HepG2 (cell line): Measurements from ENCODE around the gene CHST11. TPM values are rescaled to one million over a fixed set of nuclear protein-coding genes. Genes with fewer than 3 reads are reported as not detected.

Source experiments
- ATAC-seq: fragments of 200-7000 bp; cut with Tn5 transposase; 3 replicates; pipeline ENCODE4 v1.9.1; 2020; ENCODE audit warnings: mild to moderate bottlenecking, moderate library complexity
- BruUV-seq: library from RNA; stranded (reverse); fragments of 400-500 nt; replicated peaks from 2 replicates; lab custom pipeline; 2021; lab: Mats Ljungman, UMichigan
- CTCF ChIA-PET: fragments of 300-600 bp; formaldehyde crosslinking; extraction: SDS; loops from one replicate; lab custom pipeline; 2021; ENCODE audit warnings: low total read pairs, inconsistent platforms, low intra/inter-chr PET ratio; lab: Yijun Ruan, JAX
- POLR2A ChIA-PET: fragments of 350-600 bp; sonication (Branson Sonifier 250); formaldehyde crosslinking; loops from one replicate; lab custom pipeline; 2020; ENCODE audit warnings: antibody characterized with exemption, inconsistent platforms; lab: Yijun Ruan, JAX
- DNase-seq: peaks from one replicate; pipeline ENCODE4 v3.0.0-alpha.2; 2015; ENCODE audit warnings: low spot score
- FAIRE-seq: peaks from 3 replicates; lab custom pipeline; 2011; peaks lifted over from hg19 to GRCh38; lab: Jason Lieb, UNC
- H2AFZ ChIP-seq: one replicate; pipeline ENCODE4 v1.6.1; 2011; ENCODE audit warnings: low read length, inconsistent platforms
- H3K27ac ChIP-seq: fragments of 300-600 bp; 3 replicates; pipeline ENCODE4 v1.8.0; 2011; ENCODE audit warnings: mixed run types, mild to moderate bottlenecking, mixed read lengths, low read length, inconsistent platforms; ENCODE audit not compliant: insufficient read depth; ENCODE audit errors: extremely low read length
- H3K27me3 ChIP-seq, 2 experiments: fragments of 200-600 bp in 1 of 2; 2 replicates in 1 of 2; 3 replicates in 1 of 2; pipeline versions ENCODE4 v1.6.0 to v1.8.0; 2011; ENCODE audit warnings: low read length in 2 of 2, mild to moderate bottlenecking in 2 of 2, moderate library complexity in 2 of 2, inconsistent platforms in 1 of 2; ENCODE audit not compliant: insufficient read depth in 2 of 2, control insufficient read depth in 1 of 2
- H3K36me3 ChIP-seq, 2 experiments: fragments of 200-600 bp in 1 of 2; replicated peaks in 1 of 2; 2 replicates in 1 of 2; 3 replicates in 1 of 2; pipeline versions ENCODE4 v1.5.1 to v1.8.0; 2011; ENCODE audit warnings: low read length in 2 of 2, inconsistent platforms in 1 of 2; ENCODE audit not compliant: insufficient read depth in 2 of 2, control insufficient read depth in 1 of 2
- H3K4me1 ChIP-seq: 2 replicates; pipeline ENCODE4 v1.5.1; 2012; ENCODE audit warnings: low read length, inconsistent platforms; ENCODE audit not compliant: insufficient read depth
- H3K4me2 ChIP-seq: 2 replicates; pipeline ENCODE4 v1.6.0; 2011; ENCODE audit warnings: low read depth, low read length, inconsistent platforms
- H3K4me3 ChIP-seq, 3 experiments: fragments of 200-600 bp in 1 of 3; sonication (generic), shearing (Covaris generic) in 1 of 3; replicated peaks in 1 of 3; 2 replicates each; pipeline ENCODE4 v1.5.1; 2011 to 2016; ENCODE audit warnings: low read length in 3 of 3, inconsistent platforms in 2 of 3, low read depth in 2 of 3, mild to moderate bottlenecking in 2 of 3, control low read depth in 1 of 3, mixed read lengths in 1 of 3; ENCODE audit not compliant: insufficient read depth in 1 of 3
- H3K79me2 ChIP-seq: one replicate; pipeline ENCODE4 v1.6.1; 2011; ENCODE audit warnings: low read length, inconsistent platforms; ENCODE audit not compliant: insufficient read depth
- H3K9ac ChIP-seq: 2 replicates; pipeline ENCODE4 v1.6.0; 2011; ENCODE audit warnings: mild to moderate bottlenecking, low read depth, low read length, inconsistent platforms; ENCODE audit not compliant: insufficient read depth
- H3K9me3 ChIP-seq: 2 replicates; pipeline ENCODE4 v1.5.1; 2012; ENCODE audit warnings: mild to moderate bottlenecking, low read length
- H4K20me1 ChIP-seq: 2 replicates; pipeline ENCODE4 v1.6.0; 2011; ENCODE audit warnings: inconsistent platforms, mild to moderate bottlenecking, low read length, moderate library complexity; ENCODE audit not compliant: insufficient read depth
- ATF7 ChIP-seq, 2 experiments: fragments of 450-650 bp in 1 of 2; sonication (generic) in 1 of 2; formaldehyde crosslinking in 1 of 2; IDR thresholded peaks; 2 replicates each; pipeline versions ENCODE4 v1.4.0 to v1.6.1; 2016 to 2020; ENCODE audit warnings: antibody characterized with exemption in 1 of 2, mild to moderate bottlenecking in 1 of 2, missing genetic modification reagents in 1 of 2
- HHEX ChIP-seq: IDR thresholded peaks from 2 replicates; pipeline ENCODE4 v1.6.1; 2016; ENCODE audit warnings: control low read depth
- HMGA1 ChIP-seq: sonication (generic); formaldehyde crosslinking; conservative IDR thresholded peaks from 2 replicates; pipeline ENCODE4 v1.4.0; 2020; ENCODE audit warnings: missing genetic modification reagents
- RBAK ChIP-seq: sonication (generic); formaldehyde crosslinking; IDR thresholded peaks from 2 replicates; pipeline ENCODE4 v1.5.1; 2020; ENCODE audit warnings: mild to moderate bottlenecking, missing genetic modification reagents
- RXRA ChIP-seq: sonication (generic); formaldehyde crosslinking; IDR thresholded peaks from 2 replicates; pipeline ENCODE4 v1.5.1; 2020; ENCODE audit warnings: missing genetic modification reagents
- SRSF1 ChIP-seq: fragments of 200-400 bp; formaldehyde crosslinking; optimal IDR thresholded peaks from 2 replicates; pipeline ENCODE3; 2017; ENCODE audit warnings: mild to moderate bottlenecking, low read depth, low read length, moderate library complexity
- ZNF10 ChIP-seq: sonication (generic); formaldehyde crosslinking; IDR thresholded peaks from 2 replicates; pipeline ENCODE4 v1.4.0; 2020; ENCODE audit warnings: mild to moderate bottlenecking, low read depth, missing genetic modification reagents, borderline replicate concordance
- ZNF260 ChIP-seq: sonication (generic); formaldehyde crosslinking; IDR thresholded peaks from 2 replicates; pipeline ENCODE4 v1.4.0; 2020; ENCODE audit warnings: missing genetic modification reagents, low read depth, mild to moderate bottlenecking, borderline replicate concordance
- ZNF496 ChIP-seq: sonication (generic); formaldehyde crosslinking; IDR thresholded peaks from 2 replicates; pipeline ENCODE4 v1.8.1; 2023; ENCODE audit warnings: mild to moderate bottlenecking, moderate library complexity, missing genetic modification reagents; ENCODE audit not compliant: insufficient replicate concordance
- ZNF619 ChIP-seq: sonication (generic); formaldehyde crosslinking; IDR thresholded peaks from 2 replicates; pipeline ENCODE4 v1.4.0; 2020; ENCODE audit warnings: mild to moderate bottlenecking, missing genetic modification reagents
- ZNF709 ChIP-seq: sonication (generic); formaldehyde crosslinking; IDR thresholded peaks from 2 replicates; pipeline ENCODE4 v1.5.0; 2020; ENCODE audit warnings: mild to moderate bottlenecking, missing genetic modification reagents
- WGBS: methylation state at CpG from one replicate; pipeline ENCODE4 v1.1.6; 2017; ENCODE audit warnings: low lambda C conversion rate; 5-methylcytosine and 5-hydroxymethylcytosine counted together
- in situ Hi-C: cut with HindIII; loops from 2 replicates; pipeline ENCODE4 v1.10.0; 2017; ENCODE audit warnings: low pct_unique_long_range_greater_than_20kb; ENCODE audit not compliant: extremely low pct_ligation_motif_present
- intact Hi-C: fragments of 100-400 bp; cut with micrococcal nuclease; formaldehyde crosslinking; loops from one replicate; pipeline ENCODE4 v1.10.0; 2022; ENCODE audit not compliant: unreplicated experiment
- polyA plus RNA-seq, 8 experiments: library from polyadenylated mRNA; depleted of rRNA in 3 of 8; stranded (reverse) in 7 of 8; unstranded in 1 of 8; fragments of >200 nt; fragmentation: Illumina TruSeq in 4 of 8; extraction: Trizol in 4 of 8; gene quantifications; 2 replicates each; pipeline versions ENCODE4 v1.2.1 to v1.2.3, GENCODE V29; 2011 to 2016; ENCODE audit warnings: low read depth in 4 of 8, missing spikeins in 1 of 8, mixed read lengths in 1 of 8; ENCODE audit not compliant: insufficient read depth in 1 of 8
- total RNA-seq, 5 experiments: library from RNA; depleted of rRNA; stranded (reverse); fragments of >200 nt; fragmentation: Illumina TruSeq; extraction: Trizol; gene quantifications; 2 replicates each; pipeline ENCODE4 v1.2.3, GENCODE V29; 2016; ENCODE audit warnings: low read depth in 1 of 5
- TF ChIP-seq, protein P1 (sequence below): sonication (generic); formaldehyde crosslinking; IDR thresholded peaks from 2 replicates; pipeline ENCODE4 v1.8.1; 2023; ENCODE audit warnings: missing genetic modification reagents, mild to moderate bottlenecking, borderline replicate concordance
- TF ChIP-seq, protein P2 (sequence below): sonication (generic); formaldehyde crosslinking; IDR thresholded peaks from 2 replicates; pipeline ENCODE4 v1.4.0; 2020; ENCODE audit warnings: mild to moderate bottlenecking, missing genetic modification reagents, borderline replicate concordance
- TF ChIP-seq, protein P3 (sequence below): sonication (generic); formaldehyde crosslinking; IDR thresholded peaks from 2 replicates; pipeline ENCODE4 v1.4.0; 2020; ENCODE audit warnings: missing genetic modification reagents

Gene CHST11
- total and polyA plus RNA-seq, 2 of the 13 experiments (the other 11 are each of a cell fraction or from before 2014, with no cell fraction given) = 0.15 TPM; not detected in 1

DNA sequence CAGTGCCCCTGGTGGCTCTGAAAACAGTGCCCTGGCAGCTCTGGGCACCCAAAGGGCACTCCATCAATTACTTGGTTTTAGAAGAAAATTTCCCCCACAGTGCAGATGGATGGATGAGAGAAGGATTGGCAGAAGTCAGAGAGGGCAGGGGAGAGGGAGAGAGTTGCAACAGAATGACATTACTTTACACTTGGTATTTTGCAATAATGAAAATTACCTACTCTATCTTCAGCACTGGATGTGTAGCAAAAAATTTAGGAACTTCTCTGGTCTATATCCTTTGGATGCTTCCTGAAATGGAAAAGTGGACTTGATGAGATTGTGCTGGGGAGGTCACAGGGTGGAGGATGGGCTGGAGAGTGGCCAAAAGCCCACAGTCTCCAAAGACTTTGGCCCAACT lies 193.2 kb downstream of the CHST11 start (continued):
- TF ChIP-seq, protein P1, sequence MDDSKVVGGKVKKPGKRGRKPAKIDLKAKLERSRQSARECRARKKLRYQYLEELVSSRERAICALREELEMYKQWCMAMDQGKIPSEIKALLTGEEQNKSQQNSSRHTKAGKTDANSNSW = no peak

DNA sequence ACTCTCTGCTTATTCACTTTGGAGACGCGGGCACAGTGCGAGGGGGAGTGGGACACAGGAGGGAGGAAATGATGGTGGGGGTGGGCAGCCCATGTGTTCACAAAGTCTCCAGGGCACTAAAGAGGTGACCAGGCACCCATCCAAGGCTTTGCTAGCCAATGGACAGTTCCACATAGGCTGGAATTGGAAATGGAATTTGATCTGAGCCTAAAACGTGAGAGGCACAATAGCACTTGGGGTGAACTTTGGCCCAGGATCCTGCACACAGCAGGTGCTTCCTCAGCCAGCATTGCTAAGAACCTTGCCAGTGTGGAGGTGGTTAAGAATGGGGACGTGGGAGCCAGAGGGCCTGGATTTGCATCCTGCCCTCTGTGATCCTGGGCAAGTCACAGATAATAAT lies 193.8 kb downstream of the CHST11 start:
- H3K4me3 ChIP-seq = no peak overlapping the region
- 81% methylated on average over 3 of the region's 5 CpGs for WGBS
- DNase-seq (no peak), FAIRE-seq (no peak), ATAC-seq (no peak)
- H3K27me3 ChIP-seq = peaks cover 0 to 28% of the 10 kb centered on the region in 2 experiments; a peak in 2 of 5 replicates
- H3K4me1 ChIP-seq = no peaks in the 10 kb centered on the region
- CTCF ChIA-PET = no interaction called here
- no peaks in the 10 kb centered on the region for H3K36me3 ChIP-seq
- BruUV-seq = no TSS peak
- in situ Hi-C loops (no loop called here), intact Hi-C loops (no loop called here)
- TF ChIP-seq ZNF10 (CRISPR knock-in tag) = no peak
- no peak overlapping the region for H2AFZ ChIP-seq
- no peaks in the 10 kb centered on the region for H3K79me2 ChIP-seq
- H3K4me2 ChIP-seq = no peak overlapping the region
- no peak overlapping the region for H3K27ac ChIP-seq
- no peaks in the 10 kb centered on the region for H4K20me1 ChIP-seq
- H3K9ac ChIP-seq = no peak overlapping the region
- H3K9me3 ChIP-seq = no peaks in the 10 kb centered on the region
- POLR2A ChIA-PET = no interaction called here

DNA sequence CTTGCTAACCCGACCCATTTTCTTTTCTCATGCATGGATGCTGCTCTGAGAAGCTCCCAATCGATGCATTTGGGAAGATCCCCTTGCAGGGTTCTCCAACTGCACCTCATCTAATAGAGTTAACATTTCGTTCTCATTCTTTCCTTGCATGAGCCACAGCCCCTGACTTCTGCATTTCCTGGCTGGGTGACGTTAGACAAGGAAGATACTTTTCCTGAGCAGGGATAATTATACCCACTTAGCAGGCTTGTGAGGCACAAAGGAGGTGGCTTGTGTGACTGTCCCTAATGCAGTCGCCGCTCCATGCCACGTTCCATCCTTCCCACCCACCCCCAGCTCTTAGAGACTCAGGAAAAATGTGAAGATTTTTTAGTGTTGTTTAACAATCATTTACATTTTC lies 195.1 kb downstream of the CHST11 start:
- Histone ChIP-seq H3K36me3 (no peaks in the 10 kb centered on the region), H3K9ac (no peak overlapping the region), H4K20me1 (no peaks in the 10 kb centered on the region), H3K9me3 (no peaks in the 10 kb centered on the region), H3K27ac (no peak overlapping the region), H3K79me2 (no peaks in the 10 kb centered on the region), H3K4me2 (no peak overlapping the region), H3K27me3 (peaks cover 2 to 34% of the 10 kb centered on the region in 2 experiments; a peak in 4 of 5 replicates), H2AFZ (no peak overlapping the region), H3K4me1 (no peaks in the 10 kb centered on the region), H3K4me3 (no peak overlapping the region)
- intact Hi-C loops (no loop called here), in situ Hi-C loops (no loop called here)
- FAIRE-seq (no peak), ATAC-seq (no peak), DNase-seq (no peak)
- whole genome bisulfite sequencing = 22% methylated on average over 7 of the region's 7 CpGs
- TF ChIP-seq HHEX (CRISPR knock-in tag) = no peak
- no peak for TF ChIP-seq ZNF709 (CRISPR knock-in tag)
- TF ChIP-seq ZNF619 = no peak
- TF ChIP-seq, protein P2, sequence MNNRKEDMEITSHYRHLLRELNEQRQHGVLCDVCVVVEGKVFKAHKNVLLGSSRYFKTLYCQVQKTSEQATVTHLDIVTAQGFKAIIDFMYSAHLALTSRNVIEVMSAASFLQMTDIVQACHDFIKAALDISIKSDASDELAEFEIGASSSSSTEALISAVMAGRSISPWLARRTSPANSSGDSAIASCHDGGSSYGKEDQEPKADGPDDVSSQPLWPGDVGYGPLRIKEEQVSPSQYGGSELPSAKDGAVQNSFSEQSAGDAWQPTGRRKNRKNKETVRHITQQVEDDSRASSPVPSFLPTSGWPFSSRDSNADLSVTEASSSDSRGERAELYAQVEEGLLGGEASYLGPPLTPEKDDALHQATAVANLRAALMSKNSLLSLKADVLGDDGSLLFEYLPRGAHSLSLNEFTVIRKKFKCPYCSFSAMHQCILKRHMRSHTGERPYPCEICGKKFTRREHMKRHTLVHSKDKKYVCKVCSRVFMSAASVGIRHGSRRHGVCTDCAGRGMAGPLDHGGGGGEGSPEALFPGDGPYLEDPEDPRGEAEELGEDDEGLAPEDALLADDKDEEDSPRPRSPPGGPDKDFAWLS (CRISPR knock-in tag) = no peak
- no peak for TF ChIP-seq RXRA (CRISPR knock-in tag)
- no peak for TF ChIP-seq ATF7 (IDR thresholded peaks at IDR 0.05)
- TF ChIP-seq ATF7 (CRISPR knock-in tag; IDR thresholded peaks at IDR 0.05) = no peak
- TF ChIP-seq RBAK (CRISPR knock-in tag) = no peak
- TF ChIP-seq, protein P3, sequence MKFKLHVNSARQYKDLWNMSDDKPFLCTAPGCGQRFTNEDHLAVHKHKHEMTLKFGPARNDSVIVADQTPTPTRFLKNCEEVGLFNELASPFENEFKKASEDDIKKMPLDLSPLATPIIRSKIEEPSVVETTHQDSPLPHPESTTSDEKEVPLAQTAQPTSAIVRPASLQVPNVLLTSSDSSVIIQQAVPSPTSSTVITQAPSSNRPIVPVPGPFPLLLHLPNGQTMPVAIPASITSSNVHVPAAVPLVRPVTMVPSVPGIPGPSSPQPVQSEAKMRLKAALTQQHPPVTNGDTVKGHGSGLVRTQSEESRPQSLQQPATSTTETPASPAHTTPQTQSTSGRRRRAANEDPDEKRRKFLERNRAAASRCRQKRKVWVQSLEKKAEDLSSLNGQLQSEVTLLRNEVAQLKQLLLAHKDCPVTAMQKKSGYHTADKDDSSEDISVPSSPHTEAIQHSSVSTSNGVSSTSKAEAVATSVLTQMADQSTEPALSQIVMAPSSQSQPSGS = no peak
- TF ChIP-seq ZNF260 (CRISPR knock-in tag) = no peak
- TF ChIP-seq SRSF1 = no peak
- TF ChIP-seq HMGA1 (CRISPR knock-in tag) = no peak
- no peak for TF ChIP-seq ZNF496 (CRISPR knock-in tag)
- CTCF ChIA-PET = no interaction called here
- POLR2A ChIA-PET = no interaction called here
- no TSS peak for BruUV-seq
